ENCODE data around the gene BEND2.

DNA sequence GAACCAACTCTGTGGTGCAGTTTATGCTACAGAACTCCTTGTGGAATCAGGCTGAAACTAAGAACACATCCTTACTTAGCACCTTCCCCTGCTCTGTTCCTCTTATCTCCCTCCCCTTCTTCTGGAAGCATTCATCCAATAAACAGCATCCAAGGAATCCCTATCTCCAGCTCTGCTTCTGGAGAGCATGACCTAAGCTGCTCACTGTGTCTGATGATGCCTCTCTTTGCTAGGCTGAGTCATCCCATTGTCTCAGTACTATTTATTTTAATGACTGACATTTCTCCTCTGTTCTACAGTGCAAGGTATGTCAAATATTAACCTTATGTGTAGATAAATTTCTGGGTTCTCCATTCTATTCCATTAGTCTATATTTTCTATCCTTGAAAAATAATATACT, 71.2 kb downstream of the BEND2 start:
- TF ChIP-seq EZH2 (IDR thresholded peaks at IDR 0.05; ENCODE audit: borderline replicate concordance, low read length) = no peak
- TF ChIP-seq, protein P1, sequence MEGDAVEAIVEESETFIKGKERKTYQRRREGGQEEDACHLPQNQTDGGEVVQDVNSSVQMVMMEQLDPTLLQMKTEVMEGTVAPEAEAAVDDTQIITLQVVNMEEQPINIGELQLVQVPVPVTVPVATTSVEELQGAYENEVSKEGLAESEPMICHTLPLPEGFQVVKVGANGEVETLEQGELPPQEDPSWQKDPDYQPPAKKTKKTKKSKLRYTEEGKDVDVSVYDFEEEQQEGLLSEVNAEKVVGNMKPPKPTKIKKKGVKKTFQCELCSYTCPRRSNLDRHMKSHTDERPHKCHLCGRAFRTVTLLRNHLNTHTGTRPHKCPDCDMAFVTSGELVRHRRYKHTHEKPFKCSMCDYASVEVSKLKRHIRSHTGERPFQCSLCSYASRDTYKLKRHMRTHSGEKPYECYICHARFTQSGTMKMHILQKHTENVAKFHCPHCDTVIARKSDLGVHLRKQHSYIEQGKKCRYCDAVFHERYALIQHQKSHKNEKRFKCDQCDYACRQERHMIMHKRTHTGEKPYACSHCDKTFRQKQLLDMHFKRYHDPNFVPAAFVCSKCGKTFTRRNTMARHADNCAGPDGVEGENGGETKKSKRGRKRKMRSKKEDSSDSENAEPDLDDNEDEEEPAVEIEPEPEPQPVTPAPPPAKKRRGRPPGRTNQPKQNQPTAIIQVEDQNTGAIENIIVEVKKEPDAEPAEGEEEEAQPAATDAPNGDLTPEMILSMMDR (conservative IDR thresholded peaks at IDR 0.05 in 1 of 2, IDR thresholded peaks at IDR 0.05 in 1 of 2; ENCODE audit: extremely low read depth in 1 of 2, insufficient read depth in 1 of 2, low read depth in 1 of 2, low read length in 2 of 2) = no peak

All from mammary epithelial cell (primary cell).